HepG2 (cell line): Measurements from ENCODE around the gene PPM1H. TPM values are rescaled to one million over a fixed set of nuclear protein-coding genes. Genes with fewer than 3 reads are reported as not detected.

ENCODE experiments used
- ATAC-seq: fragments of 200-7000 bp; cut with Tn5 transposase; 3 replicates; pipeline ENCODE4 v1.9.1; 2020; ENCODE audit warnings: mild to moderate bottlenecking, moderate library complexity
- BruUV-seq: library from RNA; stranded (reverse); fragments of 400-500 nt; replicated peaks from 2 replicates; lab custom pipeline; 2021; lab: Mats Ljungman, UMichigan
- CTCF ChIA-PET: fragments of 300-600 bp; formaldehyde crosslinking; extraction: SDS; loops from one replicate; lab custom pipeline; 2021; ENCODE audit warnings: low total read pairs, inconsistent platforms, low intra/inter-chr PET ratio; lab: Yijun Ruan, JAX
- POLR2A ChIA-PET: fragments of 350-600 bp; sonication (Branson Sonifier 250); formaldehyde crosslinking; loops from one replicate; lab custom pipeline; 2020; ENCODE audit warnings: antibody characterized with exemption, inconsistent platforms; lab: Yijun Ruan, JAX
- DNase-seq: peaks from one replicate; pipeline ENCODE4 v3.0.0-alpha.2; 2015; ENCODE audit warnings: low spot score
- FAIRE-seq: peaks from 3 replicates; lab custom pipeline; 2011; peaks lifted over from hg19 to GRCh38; lab: Jason Lieb, UNC
- H2AFZ ChIP-seq: one replicate; pipeline ENCODE4 v1.6.1; 2011; ENCODE audit warnings: low read length, inconsistent platforms
- H3K27ac ChIP-seq: fragments of 300-600 bp; 3 replicates; pipeline ENCODE4 v1.8.0; 2011; ENCODE audit warnings: mixed run types, mild to moderate bottlenecking, mixed read lengths, low read length, inconsistent platforms; ENCODE audit not compliant: insufficient read depth; ENCODE audit errors: extremely low read length
- H3K27me3 ChIP-seq, 2 experiments: fragments of 200-600 bp in 1 of 2; 2 replicates in 1 of 2; 3 replicates in 1 of 2; pipeline versions ENCODE4 v1.6.0 to v1.8.0; 2011; ENCODE audit warnings: low read length in 2 of 2, mild to moderate bottlenecking in 2 of 2, moderate library complexity in 2 of 2, inconsistent platforms in 1 of 2; ENCODE audit not compliant: insufficient read depth in 2 of 2, control insufficient read depth in 1 of 2
- H3K36me3 ChIP-seq, 2 experiments: fragments of 200-600 bp in 1 of 2; replicated peaks in 1 of 2; 2 replicates in 1 of 2; 3 replicates in 1 of 2; pipeline versions ENCODE4 v1.5.1 to v1.8.0; 2011; ENCODE audit warnings: low read length in 2 of 2, inconsistent platforms in 1 of 2; ENCODE audit not compliant: insufficient read depth in 2 of 2, control insufficient read depth in 1 of 2
- H3K4me1 ChIP-seq: 2 replicates; pipeline ENCODE4 v1.5.1; 2012; ENCODE audit warnings: low read length, inconsistent platforms; ENCODE audit not compliant: insufficient read depth
- H3K4me2 ChIP-seq: 2 replicates; pipeline ENCODE4 v1.6.0; 2011; ENCODE audit warnings: low read depth, low read length, inconsistent platforms
- H3K4me3 ChIP-seq, 3 experiments: fragments of 200-600 bp in 1 of 3; sonication (generic), shearing (Covaris generic) in 1 of 3; replicated peaks in 1 of 3; 2 replicates each; pipeline ENCODE4 v1.5.1; 2011 to 2016; ENCODE audit warnings: low read length in 3 of 3, inconsistent platforms in 2 of 3, low read depth in 2 of 3, mild to moderate bottlenecking in 2 of 3, control low read depth in 1 of 3, mixed read lengths in 1 of 3; ENCODE audit not compliant: insufficient read depth in 1 of 3
- H3K79me2 ChIP-seq: one replicate; pipeline ENCODE4 v1.6.1; 2011; ENCODE audit warnings: low read length, inconsistent platforms; ENCODE audit not compliant: insufficient read depth
- H3K9ac ChIP-seq: 2 replicates; pipeline ENCODE4 v1.6.0; 2011; ENCODE audit warnings: mild to moderate bottlenecking, low read depth, low read length, inconsistent platforms; ENCODE audit not compliant: insufficient read depth
- H3K9me3 ChIP-seq: 2 replicates; pipeline ENCODE4 v1.5.1; 2012; ENCODE audit warnings: mild to moderate bottlenecking, low read length
- H4K20me1 ChIP-seq: 2 replicates; pipeline ENCODE4 v1.6.0; 2011; ENCODE audit warnings: inconsistent platforms, mild to moderate bottlenecking, low read length, moderate library complexity; ENCODE audit not compliant: insufficient read depth
- ATF7-NPFF ChIP-seq: sonication (generic); formaldehyde crosslinking; IDR thresholded peaks from 2 replicates; pipeline ENCODE4 v1.8.1; 2023; ENCODE audit warnings: mild to moderate bottlenecking, low read depth, missing genetic modification reagents, moderate library complexity
- BRF2 ChIP-seq: sonication (generic); formaldehyde crosslinking; IDR thresholded peaks from 2 replicates; pipeline ENCODE4 v1.8.1; 2022; ENCODE audit warnings: mild to moderate bottlenecking, missing genetic modification reagents
- CBFB ChIP-seq: sonication (generic); formaldehyde crosslinking; IDR thresholded peaks from 2 replicates; pipeline ENCODE4 v1.4.0; 2020; ENCODE audit warnings: missing genetic modification reagents
- CBX2 ChIP-seq, 2 experiments: fragments of 200-600 bp in 1 of 2; sonication (generic); formaldehyde crosslinking in 1 of 2; IDR thresholded peaks; 2 replicates each; pipeline versions ENCODE4 v1.7.0 to v1.8.1; 2018 to 2022; ENCODE audit warnings: low read depth in 2 of 2, low read length in 1 of 2, mild to moderate bottlenecking in 1 of 2, missing genetic modification reagents in 1 of 2
- IRX3 ChIP-seq: sonication (generic); formaldehyde crosslinking; IDR thresholded peaks from 2 replicates; pipeline ENCODE4 v1.8.1; 2023; ENCODE audit warnings: mild to moderate bottlenecking, low read depth, missing genetic modification reagents, borderline replicate concordance
- KDM3A ChIP-seq: IDR thresholded peaks from 2 replicates; pipeline ENCODE4 v1.6.1; 2018; ENCODE audit warnings: low read depth, missing compliant biosample characterization
- MEIS2 ChIP-seq: sonication (generic); formaldehyde crosslinking; IDR thresholded peaks from 2 replicates; pipeline ENCODE4 v1.9.0; 2021; ENCODE audit warnings: mild to moderate bottlenecking, missing genetic modification reagents
- SSRP1 ChIP-seq: IDR thresholded peaks from 2 replicates; pipeline ENCODE4 v1.6.1; 2016; ENCODE audit warnings: control low read depth
- SYNCRIP ChIP-seq: fragments of 200-400 bp; formaldehyde crosslinking; IDR thresholded peaks from 2 replicates; pipeline ENCODE4 v1.6.1; 2018; ENCODE audit warnings: mild to moderate bottlenecking, low read depth, low read length; ENCODE audit not compliant: insufficient read depth
- YEATS4 ChIP-seq: sonication (generic); formaldehyde crosslinking; IDR thresholded peaks from 2 replicates; pipeline ENCODE4 v1.4.0; 2020; ENCODE audit warnings: missing genetic modification reagents, borderline replicate concordance
- ZBTB25 ChIP-seq: IDR thresholded peaks from 2 replicates; pipeline ENCODE4 v1.6.1; 2018; ENCODE audit warnings: missing genetic modification reagents
- ZBTB38 ChIP-seq: sonication (generic); formaldehyde crosslinking; IDR thresholded peaks from 2 replicates; pipeline ENCODE4 v1.5.1; 2020; ENCODE audit warnings: mild to moderate bottlenecking, missing genetic modification reagents
- ZFP82 ChIP-seq: sonication (generic); formaldehyde crosslinking; IDR thresholded peaks from 2 replicates; pipeline ENCODE4 v1.5.1; 2020; ENCODE audit warnings: mild to moderate bottlenecking, missing genetic modification reagents, borderline replicate concordance
- ZNF10 ChIP-seq: sonication (generic); formaldehyde crosslinking; IDR thresholded peaks from 2 replicates; pipeline ENCODE4 v1.4.0; 2020; ENCODE audit warnings: mild to moderate bottlenecking, low read depth, missing genetic modification reagents, borderline replicate concordance
- ZNF24 ChIP-seq: fragments of 450-650 bp; IDR thresholded peaks from 2 replicates; pipeline ENCODE4 v1.6.1; 2017; ENCODE audit warnings: antibody characterized with exemption, mild to moderate bottlenecking
- ZNF430 ChIP-seq: sonication (generic); formaldehyde crosslinking; IDR thresholded peaks from 2 replicates; pipeline ENCODE4 v1.9.0; 2021; ENCODE audit warnings: mild to moderate bottlenecking, missing genetic modification reagents
- ZNF501 ChIP-seq: sonication (generic); formaldehyde crosslinking; IDR thresholded peaks from 2 replicates; pipeline ENCODE4 v1.5.1; 2020; ENCODE audit warnings: mild to moderate bottlenecking, moderate library complexity, missing genetic modification reagents
- ZNF567 ChIP-seq: sonication (generic); formaldehyde crosslinking; IDR thresholded peaks from 2 replicates; pipeline ENCODE4 v1.8.1; 2023; ENCODE audit warnings: mild to moderate bottlenecking, missing genetic modification reagents, borderline replicate concordance
- ZSCAN12 ChIP-seq: sonication (generic); formaldehyde crosslinking; IDR thresholded peaks from 2 replicates; pipeline ENCODE4 v1.9.0; 2021; ENCODE audit warnings: mild to moderate bottlenecking, missing genetic modification reagents
- WGBS: methylation state at CpG from one replicate; pipeline ENCODE4 v1.1.6; 2017; ENCODE audit warnings: low lambda C conversion rate; 5-methylcytosine and 5-hydroxymethylcytosine counted together
- in situ Hi-C: cut with HindIII; loops from 2 replicates; pipeline ENCODE4 v1.10.0; 2017; ENCODE audit warnings: low pct_unique_long_range_greater_than_20kb; ENCODE audit not compliant: extremely low pct_ligation_motif_present
- intact Hi-C: fragments of 100-400 bp; cut with micrococcal nuclease; formaldehyde crosslinking; loops from one replicate; pipeline ENCODE4 v1.10.0; 2022; ENCODE audit not compliant: unreplicated experiment
- polyA plus RNA-seq, 8 experiments: library from polyadenylated mRNA; depleted of rRNA in 3 of 8; stranded (reverse) in 7 of 8; unstranded in 1 of 8; fragments of >200 nt; fragmentation: Illumina TruSeq in 4 of 8; extraction: Trizol in 4 of 8; gene quantifications; 2 replicates each; pipeline versions ENCODE4 v1.2.1 to v1.2.3, GENCODE V29; 2011 to 2016; ENCODE audit warnings: low read depth in 4 of 8, missing spikeins in 1 of 8, mixed read lengths in 1 of 8; ENCODE audit not compliant: insufficient read depth in 1 of 8
- total RNA-seq, 5 experiments: library from RNA; depleted of rRNA; stranded (reverse); fragments of >200 nt; fragmentation: Illumina TruSeq; extraction: Trizol; gene quantifications; 2 replicates each; pipeline ENCODE4 v1.2.3, GENCODE V29; 2016; ENCODE audit warnings: low read depth in 1 of 5

PPM1H gene
- total and polyA plus RNA-seq, 2 of the 13 experiments (the other 11 are each of a cell fraction or from before 2014, with no cell fraction given) = 29.1 to 38.1 TPM

- TF ChIP-seq IRX3 (no peak), ZSCAN12 (CRISPR knock-in tag) (no peak)
Observed at GRCh38 chr12:62834971-62835547, 99.9 kb downstream of the PPM1H start (continued).

- ChIA-PET CTCF (no interaction called here), POLR2A (no interaction called here)
- in situ Hi-C loops = no loop called here
- Histone ChIP-seq H4K20me1 (no peaks in the 10 kb centered on the region), H3K4me1 (no peaks in the 10 kb centered on the region), H2AFZ (no peak overlapping the region), H3K27me3 (no peaks in the 10 kb centered on the region), H3K9ac (no peak overlapping the region), H3K79me2 (peaks cover 57% of the 10 kb centered on the region), H3K4me3 (no peak overlapping the region), H3K27ac (no peak overlapping the region), H3K9me3 (no peaks in the 10 kb centered on the region), H3K36me3 (peaks cover 6 to 29% of the 10 kb centered on the region in 2 experiments), H3K4me2 (no peak overlapping the region)
- no peak for TF ChIP-seq ZBTB25 (CRISPR knock-in tag)
- no peak for TF ChIP-seq ZNF10 (CRISPR knock-in tag)
- TF ChIP-seq CBFB (CRISPR knock-in tag) = no peak
- TF ChIP-seq ZNF430 = no peak
- TF ChIP-seq ATF7-NPFF (CRISPR knock-in tag) = no peak
- TF ChIP-seq MEIS2 (CRISPR knock-in tag) = no peak
- TF ChIP-seq KDM3A = no peak
- no peak for TF ChIP-seq ZNF567
- no peak for TF ChIP-seq ZNF24
- TF ChIP-seq ZFP82 (CRISPR knock-in tag) = no peak
- no peak for TF ChIP-seq SSRP1 (CRISPR knock-in tag)
- TF ChIP-seq ZNF501 (CRISPR knock-in tag) = no peak
- no peak for TF ChIP-seq ZBTB38 (CRISPR knock-in tag)
- TF ChIP-seq SYNCRIP = no peak
- no peak for TF ChIP-seq YEATS4
- no peak for TF ChIP-seq CBX2 (IDR thresholded peaks at IDR 0.05; ENCODE audit: low read depth, low read length)
- TF ChIP-seq CBX2 (CRISPR knock-in tag; IDR thresholded peaks at IDR 0.05; ENCODE audit: low read depth) = no peak
- no peak for TF ChIP-seq BRF2 (CRISPR knock-in tag)
- no TSS peak for BruUV-seq
- FAIRE-seq (no peak), ATAC-seq (no peak), DNase-seq (no peak)
- 94% methylated on average over 2 of the region's 4 CpGs for WGBS
- intact Hi-C loops = no loop called here
Observed at GRCh38 chr12:62834406-62834805, 100.5 kb downstream of the PPM1H start.
